Glomerular endothelial cell (primary cell): ENCODE data around the gene CHN1. TPM values are rescaled to one million over a fixed set of nuclear protein-coding genes. Genes with fewer than 3 reads are reported as not detected.

Experiments used
- DNase-seq: peaks from one replicate; pipeline ENCODE4 v3.0.0-alpha.2; 2011; ENCODE audit warnings: low read depth, low spot score; ENCODE audit errors: extremely low read depth
- total RNA-seq: library from RNA; depleted of rRNA; stranded (reverse); fragments of >200 nt; gene quantifications from 2 replicates; pipeline ENCODE4 v1.2.3, GENCODE V29; 2015

CHN1 gene
- total RNA-seq, 1 donor from 2014 or later, result 25.1 TPM

DNA sequence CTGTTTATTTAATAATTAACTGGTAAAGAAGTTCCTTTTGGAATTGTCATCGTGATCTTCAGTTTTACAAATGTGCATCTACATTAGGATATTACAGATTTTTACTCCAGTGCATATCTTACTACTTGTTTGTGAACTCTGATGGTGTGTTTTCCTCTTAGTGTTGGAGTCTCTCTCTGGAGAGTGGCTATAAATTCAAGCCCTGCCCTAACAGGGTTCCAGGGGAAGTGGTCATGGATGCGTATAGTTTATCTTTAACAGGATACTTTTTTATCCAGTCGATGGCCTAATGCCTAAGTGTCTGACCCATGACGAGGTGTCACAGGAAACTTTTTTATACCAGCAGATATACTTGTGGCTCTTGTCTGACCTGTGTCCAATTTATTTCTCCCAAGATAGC lies 75.4 kb downstream of the CHN1 start:
- DNase-seq, result no peak

- DNase-seq, result no peak
These were observed 80.0 kb downstream of the CHN1 start for GRCh38 chr2:174925046-174925784.

DNA sequence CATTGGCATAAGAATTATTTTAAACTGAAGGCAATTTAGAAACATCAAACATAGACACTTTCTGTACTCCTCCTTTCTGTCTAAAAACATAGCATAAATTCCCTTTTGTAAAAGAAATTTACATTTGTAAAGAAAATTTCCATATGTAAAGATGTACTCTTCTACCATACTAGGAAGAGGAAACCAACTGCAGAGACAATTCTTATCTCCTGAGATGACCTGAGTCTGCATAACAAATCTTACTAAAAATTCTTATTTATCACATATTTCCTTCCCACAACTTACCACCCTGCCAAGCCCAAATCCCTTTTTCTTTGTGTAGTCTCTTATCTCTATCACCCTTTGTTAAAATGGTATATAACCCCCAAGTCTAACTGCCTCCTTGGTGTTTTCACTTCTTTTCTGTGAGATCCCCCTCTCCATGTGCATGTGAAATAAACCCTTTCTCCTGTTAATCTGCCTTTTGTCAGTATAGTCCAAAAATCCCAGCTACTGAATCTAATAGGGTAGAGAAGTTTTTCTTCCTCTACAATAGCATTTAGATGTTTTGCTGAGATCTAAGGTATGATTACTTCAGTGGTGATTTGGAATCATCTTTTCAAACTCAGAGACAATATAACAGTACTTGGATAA lies 81.0 kb downstream of the CHN1 start:
- DNase-seq, result no peak

- no peak for DNase-seq
These were observed 85.1 kb downstream of the CHN1 start for GRCh38 chr2:174919947-174920595.

DNA sequence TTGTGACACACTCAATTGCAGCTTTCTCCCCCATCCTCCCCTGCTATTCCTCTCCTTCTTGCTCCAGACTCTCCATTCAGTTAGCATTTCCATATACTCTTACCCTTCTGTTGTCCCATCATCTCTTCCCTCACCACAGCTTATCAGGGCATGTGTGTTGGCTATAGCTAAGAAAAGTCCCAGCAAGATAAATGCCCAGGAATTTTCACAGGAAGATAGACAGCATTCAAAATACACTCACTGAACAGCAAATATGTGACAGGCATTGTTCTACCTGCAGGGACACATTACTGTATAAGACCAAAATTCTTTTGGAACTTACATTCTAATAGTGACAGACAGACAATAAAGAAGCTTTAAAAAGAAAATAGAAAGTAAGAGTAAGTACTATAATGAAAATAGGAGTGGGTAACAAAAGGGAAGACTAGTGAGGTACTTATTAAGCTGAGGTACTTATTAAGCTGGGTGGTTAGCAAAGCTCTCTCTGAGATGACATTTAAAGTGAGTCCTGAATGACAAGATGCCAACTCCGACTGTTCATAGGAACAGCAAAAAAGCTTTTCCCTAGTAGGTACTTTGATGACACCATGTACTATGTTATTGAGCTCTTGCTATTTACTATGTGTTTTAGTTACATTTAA lies 86.2 kb downstream of the CHN1 start:
- DNase-seq, result no peak

DNA sequence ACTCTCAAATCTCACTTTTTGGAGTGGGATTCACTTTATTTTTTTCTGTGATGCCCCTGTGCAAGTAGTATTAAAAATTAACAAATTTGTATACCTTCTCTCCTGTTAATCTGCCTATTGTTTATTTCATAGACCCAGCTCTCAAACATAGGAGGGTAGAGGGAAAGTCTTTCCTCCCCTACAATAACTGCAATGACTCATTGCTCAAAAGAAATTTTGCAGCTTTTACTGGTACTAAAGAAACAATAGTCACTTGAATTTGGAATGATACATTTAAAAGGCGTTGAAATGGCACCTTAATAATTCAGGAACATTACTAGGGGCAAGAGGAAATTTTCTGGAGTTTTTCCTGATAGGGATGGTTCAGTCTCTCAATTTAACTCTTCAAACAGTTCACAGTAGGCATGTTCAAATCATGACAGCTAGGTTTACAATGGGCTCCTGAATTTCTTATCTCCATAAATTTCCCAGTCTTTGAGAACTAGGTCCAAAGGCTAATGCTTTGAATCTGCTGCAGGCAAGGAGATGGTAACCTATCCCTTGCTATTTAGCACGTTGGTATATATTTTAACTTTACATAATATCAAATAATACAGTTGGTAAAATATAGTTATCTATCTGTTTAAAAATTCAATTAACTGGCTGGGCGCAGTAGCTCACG lies 88.8 kb downstream of the CHN1 start:
- no peak for DNase-seq

DNA sequence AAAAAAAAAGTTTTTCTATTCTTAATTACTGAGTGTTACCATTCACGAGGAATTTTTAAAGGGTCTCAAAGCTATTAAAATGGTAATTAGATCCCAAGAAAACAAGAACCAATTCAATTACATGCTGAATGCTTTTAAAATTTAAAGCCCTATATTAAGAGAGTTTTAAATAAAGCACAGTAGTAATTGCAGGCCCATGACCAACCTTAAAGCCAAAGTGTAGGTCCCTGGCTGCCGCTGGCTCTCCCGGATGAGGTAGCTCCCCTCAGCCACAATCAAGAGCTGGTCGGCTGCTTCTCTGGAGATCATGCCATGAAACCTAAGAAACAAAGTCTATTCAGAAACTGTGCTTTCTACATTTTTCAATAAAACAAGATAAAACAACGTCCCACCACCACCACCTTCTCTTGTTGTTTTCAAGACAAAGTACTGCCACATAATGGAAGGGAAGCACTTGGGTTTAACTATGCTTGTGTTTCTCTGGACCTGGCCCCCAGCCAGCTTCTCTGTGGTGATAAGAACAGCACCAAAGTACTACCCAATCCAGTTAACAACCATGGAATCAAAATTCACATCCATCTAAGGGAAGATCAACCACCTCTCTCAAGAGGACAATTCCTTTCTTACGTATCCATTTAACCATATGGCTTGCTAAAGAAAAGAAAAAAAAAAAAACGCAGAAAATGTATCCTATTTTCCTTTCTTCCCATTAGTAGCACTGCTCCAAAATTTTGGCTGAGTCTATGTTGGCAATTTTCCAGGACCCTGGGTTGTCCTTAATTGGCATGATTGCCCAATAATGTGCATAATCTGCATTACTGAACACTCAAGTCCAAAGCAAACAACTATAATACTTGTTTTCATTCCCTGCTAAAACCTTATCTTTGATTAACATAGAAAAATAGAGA lies 90.1 kb downstream of the CHN1 start:
- no peak for DNase-seq

- no peak for DNase-seq
These were observed 96.9 kb downstream of the CHN1 start for GRCh38 chr2:174908284-174908683.

GRCh38 chr2:174903264-174903556 lies 102.0 kb downstream of the CHN1 start:
- DNase-seq, result no peak

DNA sequence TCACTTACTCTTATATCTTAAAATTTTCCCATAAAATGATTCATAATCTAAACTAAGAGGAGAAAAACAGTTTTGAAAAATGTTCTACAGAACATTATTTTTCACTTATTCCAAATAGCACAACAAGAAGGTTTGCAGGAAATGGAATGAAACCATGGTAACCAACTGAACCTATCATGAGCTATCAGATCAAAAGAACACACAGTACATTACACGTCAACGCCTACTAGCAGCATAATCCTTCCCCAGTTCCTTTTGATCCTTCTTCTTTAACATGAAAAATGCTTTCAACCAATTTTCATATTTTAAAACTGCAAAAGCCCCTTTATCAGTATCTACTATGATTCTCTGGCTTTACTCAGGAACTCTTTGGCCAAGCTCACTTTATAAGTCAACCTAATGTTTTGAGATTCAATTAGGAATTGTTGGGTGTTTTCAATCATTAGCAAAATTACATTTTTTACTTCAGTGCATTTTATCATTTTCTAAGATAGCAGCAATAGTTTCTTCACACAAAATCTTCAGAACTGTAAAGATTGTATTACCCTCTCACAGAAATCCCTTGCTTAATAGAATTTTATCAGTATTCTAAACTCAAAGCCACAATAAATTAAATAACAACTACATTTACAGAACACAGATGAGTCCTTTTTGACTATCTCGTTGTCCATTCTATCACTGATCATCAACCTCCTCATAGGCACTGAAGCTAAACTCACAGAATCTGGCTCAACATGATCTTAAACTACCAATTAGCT lies 102.5 kb downstream of the CHN1 start:
- no peak for DNase-seq

- no peak for DNase-seq
These were observed 104.1 kb downstream of the CHN1 start for GRCh38 chr2:174901075-174901474.

GRCh38 chr2:174897286-174897685 lies 107.9 kb downstream of the CHN1 start:
- DNase-seq, result no peak

DNA sequence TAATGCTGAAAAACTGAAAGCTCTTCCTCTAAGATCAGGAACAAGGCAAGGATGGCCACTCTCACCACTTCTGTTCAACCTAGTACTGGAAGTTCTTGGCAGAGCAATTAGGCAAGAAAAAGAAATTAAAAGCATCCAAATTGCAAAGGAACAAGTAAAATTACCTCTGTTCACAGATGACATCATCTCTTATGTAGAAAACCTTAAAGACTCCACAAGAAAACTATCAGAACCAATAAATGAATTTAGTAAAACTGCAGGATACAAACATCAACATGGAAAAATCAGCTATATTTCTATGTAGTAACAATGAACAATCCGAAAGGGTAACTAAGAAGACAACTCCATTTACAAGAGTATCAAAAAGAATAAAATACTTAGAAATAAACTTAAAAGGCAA lies 112.2 kb downstream of the CHN1 start:
- DNase-seq, result no peak

- DNase-seq, result no peak
These were observed 112.6 kb downstream of the CHN1 start for GRCh38 chr2:174892546-174892945.

DNA sequence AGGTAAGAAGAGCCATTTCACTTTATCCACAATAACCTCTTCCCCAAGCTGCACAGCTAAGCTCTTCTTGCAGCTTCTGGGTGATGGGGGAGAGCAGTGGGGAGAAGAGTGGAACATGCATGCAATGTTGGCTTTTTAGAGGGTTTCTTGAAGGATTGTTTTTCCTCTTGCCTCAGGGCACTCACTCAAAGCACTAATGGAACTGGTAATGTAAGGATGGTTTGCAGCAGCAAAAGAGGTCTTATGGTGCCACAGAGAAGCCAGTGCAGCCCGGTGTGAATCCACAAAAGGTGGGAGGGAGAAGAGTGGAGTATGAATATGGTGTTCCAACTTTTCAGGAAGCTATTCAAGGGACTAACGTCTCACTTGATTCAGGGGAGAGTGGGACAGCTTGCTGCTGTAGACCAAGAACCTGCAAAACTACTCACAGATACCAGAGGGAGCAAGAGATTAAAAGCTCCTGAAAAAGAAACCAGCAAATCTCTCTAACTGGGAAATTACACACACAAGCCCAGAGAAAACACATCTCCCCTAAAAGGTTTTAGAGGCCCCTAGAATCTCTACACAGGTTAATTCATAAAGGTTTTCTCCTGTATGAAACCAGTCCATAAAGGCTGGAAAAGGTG lies 116.4 kb downstream of the CHN1 start:
- DNase-seq, result no peak

DNA sequence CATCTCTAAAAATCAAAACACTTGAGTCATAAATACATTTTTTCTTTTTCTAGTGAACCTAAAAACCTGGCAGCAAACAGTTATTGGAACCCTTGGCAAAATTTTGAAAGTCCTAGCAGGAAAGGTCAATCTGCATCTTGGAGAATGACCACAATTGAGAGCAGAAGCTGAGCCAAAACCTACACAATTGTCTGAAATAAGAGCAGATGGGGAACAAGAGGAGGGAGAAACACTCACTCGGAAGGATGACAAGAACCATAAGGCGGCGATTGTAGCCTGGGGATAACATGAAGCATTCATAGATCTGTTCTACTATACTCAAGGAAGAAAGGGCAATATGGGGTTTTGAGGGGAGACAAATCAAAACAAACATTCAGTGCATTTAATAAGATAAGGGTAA lies 117.0 kb downstream of the CHN1 start:
- no peak for DNase-seq

GRCh38 chr2:174882416-174882815 lies 122.8 kb downstream of the CHN1 start:
- no peak for DNase-seq

GRCh38 chr2:174881678-174882077 lies 123.5 kb downstream of the CHN1 start:
- no peak for DNase-seq

GRCh38 chr2:174878537-174879147 lies 126.5 kb downstream of the CHN1 start:
- DNase-seq, result no peak
